Stimulated activated CD4-positive, alpha-beta T cell treated with anti-CD3 and anti-CD28 coated beads, Interleukin-15, amount 100 ng/mL, for 48 hours (primary cell): ENCODE results near the gene EBPL.

Experiments used
- DNase-seq, 2 donors: peaks; one replicate each; pipeline ENCODE4 v3.0.0-alpha.2; 2020; ENCODE audit warnings: low read depth in 2 of 2

Gene EBPL

DNA sequence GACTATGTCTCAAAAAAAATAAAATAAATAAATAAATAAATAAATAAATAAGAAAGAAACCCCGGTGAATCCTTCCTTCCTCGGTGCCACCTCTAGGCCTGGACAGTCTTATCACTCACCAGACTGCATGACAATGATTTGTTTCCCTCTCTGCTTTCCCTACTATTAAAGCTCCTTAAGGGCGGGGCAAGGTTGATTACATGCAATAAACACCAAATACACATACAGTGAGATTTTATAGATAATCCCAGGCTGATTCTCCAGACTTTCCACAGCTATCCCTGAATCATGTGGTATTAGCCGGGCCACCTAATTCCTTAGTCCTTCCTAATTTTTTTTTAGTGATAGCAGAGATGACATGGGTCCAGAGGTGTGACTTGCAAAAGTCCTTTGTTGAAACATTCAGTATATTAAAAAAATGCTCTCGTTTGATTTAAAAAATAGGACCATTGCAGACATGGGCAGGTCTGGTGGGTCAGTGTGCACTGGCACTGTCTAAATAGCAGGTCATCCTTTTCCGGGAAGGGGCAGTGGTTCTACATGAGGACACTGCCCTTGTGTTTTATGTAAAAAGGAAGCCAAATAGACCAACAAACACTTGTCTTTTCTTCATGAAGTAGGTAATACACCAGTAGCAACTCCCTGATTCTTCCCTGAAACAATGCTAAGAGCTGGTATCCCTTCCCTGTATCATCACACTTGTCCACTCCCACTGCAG lies 14.5 kb downstream of the EBPL start:
- no peak for DNase-seq

GRCh38 chr13:49670828-49671227 lies 20.5 kb downstream of the EBPL start:
- DNase-seq, result no peak

DNA sequence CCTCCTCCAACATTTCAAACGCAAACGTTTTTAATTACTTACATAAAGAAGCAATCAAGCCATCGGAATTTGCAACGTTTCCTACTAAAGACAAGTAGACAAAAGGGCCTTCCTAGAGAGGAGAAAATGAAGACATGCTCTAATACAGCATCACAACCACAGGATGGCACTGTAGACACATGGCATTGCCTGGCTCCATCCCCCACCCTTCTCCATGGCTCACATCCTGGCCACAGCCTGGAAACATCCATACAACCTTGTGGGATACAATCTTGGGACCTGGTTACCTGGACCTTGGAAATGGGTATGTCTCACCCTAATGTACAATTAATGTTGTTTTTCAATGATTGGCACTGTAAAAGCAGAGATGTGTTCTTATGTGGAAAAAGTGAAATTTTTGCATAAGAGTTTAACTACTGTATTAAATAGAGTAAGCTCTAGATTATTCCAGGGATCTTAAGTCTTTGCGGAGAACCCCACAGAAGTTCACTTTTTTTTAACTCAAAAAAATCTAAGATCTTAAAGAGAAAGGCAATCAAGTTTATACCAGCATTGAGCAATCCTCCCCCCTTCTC lies 21.5 kb downstream of the EBPL start:
- no peak for DNase-seq

DNA sequence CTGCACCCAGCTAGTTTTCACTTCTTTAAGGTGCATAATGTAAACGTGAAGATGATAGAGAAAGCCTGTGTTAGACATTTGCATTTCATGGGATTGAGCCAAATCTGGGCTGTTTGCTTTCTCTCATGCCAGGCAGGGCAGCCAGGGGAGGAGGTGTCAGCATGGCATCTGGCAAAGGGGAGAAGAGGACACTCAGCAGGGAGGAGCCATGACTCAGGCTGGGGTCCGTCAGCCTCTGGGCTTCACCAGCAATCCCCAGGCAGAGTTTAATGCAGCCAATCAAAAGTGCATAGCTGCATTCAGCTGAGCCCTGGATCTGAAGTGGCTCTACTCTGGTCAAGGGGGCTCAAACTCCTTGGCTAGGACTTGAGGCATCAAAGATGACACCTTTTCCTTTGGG lies 23.5 kb downstream of the EBPL start:
- no peak for DNase-seq

GRCh38 chr13:49664606-49665005 lies 26.7 kb downstream of the EBPL start:
- no peak for DNase-seq

- no peak for DNase-seq
These were observed 34.0 kb downstream of the EBPL start for GRCh38 chr13:49657241-49657641.

GRCh38 chr13:49655906-49656305 lies 35.4 kb downstream of the EBPL start:
- no peak for DNase-seq

- no peak for DNase-seq
These were observed 37.3 kb downstream of the EBPL start for GRCh38 chr13:49654011-49654410.

GRCh38 chr13:49653478-49653877 lies 37.8 kb downstream of the EBPL start:
- DNase-seq, result no peak

DNA sequence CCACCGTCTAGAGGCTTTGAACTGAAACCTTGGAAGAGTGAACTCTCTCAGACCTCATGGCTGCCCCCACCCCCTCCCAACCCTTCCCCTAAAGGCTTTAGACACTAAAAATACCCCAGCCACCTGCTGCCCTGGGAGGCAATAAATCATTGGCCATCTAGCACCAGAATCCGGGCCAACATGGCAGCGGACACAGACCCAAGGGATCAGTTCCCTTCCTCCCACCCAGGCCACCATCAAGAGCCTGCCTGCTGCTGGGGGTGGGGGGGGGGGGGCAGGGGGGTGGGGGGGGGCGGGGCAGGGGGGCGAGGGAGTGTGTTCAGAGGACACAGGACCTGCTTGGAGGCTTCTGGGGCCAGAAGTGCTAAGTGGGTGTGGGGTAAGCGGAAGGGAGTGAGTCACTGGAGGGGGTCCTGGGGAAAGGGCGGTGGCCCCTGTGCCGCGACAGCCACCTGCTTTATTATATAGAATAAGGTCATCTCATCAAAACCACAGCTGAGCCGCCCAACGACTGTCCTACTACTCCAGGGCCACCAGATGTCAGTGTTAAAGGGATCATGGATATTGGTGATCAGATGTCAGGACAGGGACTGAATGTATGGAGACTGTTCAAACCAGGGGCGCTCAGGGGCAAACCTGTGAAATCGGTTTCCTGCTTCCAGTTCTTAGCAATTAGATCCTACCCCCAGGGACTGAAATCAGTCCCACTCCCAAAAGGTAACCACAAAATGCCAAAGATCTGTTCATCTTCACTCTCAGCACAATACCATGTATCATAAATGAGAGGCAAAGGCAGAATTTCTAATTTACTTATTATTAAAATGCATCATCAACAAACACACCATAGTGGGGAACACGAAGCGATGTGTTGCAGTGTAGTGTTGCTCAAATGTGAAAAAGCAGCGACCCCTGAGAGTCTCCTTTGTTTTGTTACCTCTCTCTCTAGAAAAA lies 38.7 kb downstream of the EBPL start:
- no peak for DNase-seq

DNA sequence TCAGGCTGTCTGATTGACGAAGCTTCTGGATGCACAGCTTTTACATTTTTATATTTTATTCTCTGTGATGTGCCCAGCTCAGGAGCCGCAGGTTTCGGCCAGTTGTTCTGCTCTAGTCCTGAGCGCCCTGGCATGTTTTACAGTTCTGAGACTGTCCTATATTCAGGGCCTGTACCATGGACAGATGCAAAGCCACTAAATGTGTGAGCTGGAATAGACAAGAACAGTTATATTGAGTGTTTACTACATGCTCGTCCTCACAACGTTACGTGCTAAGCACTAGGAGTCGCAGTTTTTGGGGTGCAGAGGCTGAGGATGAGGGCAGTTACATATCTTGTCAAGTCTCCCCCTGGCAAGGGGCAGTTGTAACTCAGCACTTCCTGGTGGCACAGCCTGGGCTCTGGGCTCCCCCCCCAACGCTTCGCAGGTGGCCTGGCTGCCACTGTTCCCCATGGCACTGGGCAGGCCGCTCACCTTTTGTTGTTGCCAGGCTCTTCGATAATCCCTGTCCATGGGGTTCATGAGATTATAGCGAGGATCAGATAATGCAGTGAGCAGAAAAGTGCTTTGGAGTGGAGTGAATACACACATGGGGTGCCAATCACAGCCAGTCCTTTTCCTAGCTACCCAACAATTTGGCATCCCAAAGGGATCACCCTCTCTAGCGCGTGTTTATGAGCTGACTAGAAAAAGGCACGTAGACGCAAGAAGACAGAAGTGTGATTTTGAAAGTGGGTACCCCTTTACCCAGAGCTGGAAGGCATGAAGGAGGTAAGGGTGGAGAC lies 39.5 kb downstream of the EBPL start:
- no peak for DNase-seq

DNA sequence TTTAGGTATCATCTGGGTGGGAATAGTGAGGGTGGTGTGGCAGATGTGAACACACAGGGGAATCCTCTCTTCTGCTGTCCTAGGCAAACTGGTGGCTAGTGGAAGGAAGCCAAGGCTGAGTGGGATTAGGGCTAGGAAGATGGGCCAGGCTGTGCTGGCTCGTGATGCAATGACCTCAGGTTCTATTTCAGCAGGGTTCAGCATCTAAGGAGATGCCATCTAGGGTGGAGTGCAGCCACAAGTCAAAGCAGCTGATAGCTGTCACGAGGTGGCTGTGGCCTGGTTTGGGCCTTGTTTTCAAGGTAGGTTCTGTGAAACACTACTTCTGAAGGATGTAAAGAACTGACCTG lies 41.3 kb downstream of the EBPL start:
- DNase-seq, result no peak

GRCh38 chr13:49649244-49649962 lies 41.9 kb downstream of the EBPL start:
- DNase-seq, result no peak

DNA sequence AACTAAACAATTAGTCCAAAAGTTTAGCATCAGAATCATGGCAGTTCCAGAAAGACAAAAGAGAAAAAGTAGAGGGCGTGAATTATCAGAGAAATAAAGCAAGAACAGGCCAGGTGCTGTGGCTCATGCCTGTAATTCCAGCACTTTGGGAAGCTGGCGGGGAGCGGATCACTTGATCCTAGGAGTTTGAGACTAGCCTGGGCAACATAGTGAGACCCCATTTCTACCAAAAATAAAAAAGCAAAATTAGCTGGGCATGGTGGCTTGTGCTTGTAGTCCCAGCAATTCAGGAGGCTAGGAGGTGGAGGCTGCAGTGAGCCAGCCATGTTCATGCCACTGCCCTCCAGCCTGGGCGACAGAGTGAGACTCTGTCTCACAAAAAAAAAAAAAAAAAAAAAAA lies 44.6 kb downstream of the EBPL start:
- DNase-seq, result no peak

DNA sequence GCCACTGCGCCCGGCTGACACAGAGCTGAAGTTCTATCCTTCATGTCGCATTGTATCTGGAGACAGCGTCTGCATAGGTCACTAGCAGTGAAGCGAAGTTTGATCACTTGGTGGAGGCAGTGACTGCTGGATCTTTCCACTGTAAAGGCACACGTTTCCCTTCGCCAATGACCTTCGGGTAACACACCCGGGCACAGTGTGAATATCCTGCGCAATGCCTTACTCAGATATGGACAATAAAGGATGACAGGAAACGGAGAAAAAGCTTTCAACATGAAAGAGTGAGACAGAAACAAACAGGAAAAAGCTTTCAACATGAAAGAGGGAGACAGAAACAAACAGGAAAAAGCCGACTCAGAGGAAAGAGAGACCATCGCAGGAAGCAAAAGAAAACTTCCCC lies 45.8 kb downstream of the EBPL start:
- DNase-seq, result no peak

- DNase-seq, result no peak
These were observed 48.1 kb downstream of the EBPL start for GRCh38 chr13:49643035-49643646.

DNA sequence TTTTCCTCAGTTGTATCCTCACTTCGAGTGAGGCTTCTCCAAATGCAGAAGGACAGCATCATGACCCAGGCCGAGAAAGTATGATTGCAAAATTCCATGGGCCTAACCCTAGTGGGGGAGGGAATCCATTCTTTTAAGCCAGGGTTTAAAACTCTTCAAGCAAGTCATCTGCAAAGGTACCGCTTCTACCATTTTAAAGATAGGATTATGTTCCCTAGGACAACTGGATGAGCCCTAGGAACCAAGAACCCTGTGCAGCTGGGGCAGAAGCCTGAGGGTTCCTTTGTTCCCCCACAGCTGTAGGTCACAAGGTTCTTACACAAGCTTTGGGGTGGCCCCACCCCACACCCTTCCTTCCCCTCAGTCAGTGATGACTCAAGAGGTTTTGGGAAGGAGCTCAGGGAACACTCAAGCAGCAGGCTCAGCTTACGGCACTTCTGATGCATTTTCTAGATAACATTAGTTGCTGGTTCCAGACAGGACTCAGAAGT lies 49.4 kb downstream of the EBPL start:
- no peak for DNase-seq

GRCh38 chr13:49638744-49639072 lies 52.6 kb downstream of the EBPL start:
- no peak for DNase-seq

DNA sequence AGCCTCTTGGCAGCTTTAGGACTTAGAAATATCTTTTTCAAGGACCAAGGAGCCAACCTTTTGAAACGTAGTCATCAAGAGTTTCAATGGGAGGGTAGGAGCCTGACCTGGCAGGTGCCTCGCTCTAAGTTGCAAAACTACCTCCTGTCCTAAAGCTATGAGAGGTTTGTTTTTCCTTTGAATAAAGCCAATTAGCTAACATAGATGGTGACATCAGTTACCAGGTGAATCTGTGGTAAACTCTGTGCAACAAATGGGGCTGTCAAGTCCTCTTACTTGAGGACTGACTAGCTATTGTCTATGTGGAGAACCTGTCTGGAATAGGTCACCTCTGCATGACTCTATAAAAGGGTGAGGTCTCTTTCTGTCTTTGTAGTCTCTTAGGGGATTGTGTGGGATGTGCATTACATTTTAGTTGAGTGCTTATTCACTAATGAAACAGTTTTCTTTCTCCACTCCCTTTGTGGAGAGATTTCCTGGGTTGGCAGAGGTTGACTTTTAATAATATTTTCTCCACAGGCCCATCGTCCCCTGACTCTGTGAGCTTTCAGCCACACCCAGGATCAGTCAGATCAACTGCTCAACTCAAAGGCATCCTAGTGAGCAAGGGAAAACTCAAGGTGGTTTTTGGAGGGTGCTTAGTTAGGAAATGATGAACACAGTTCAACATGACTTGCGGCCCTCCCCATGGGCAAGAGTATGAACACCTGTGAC lies 53.1 kb downstream of the EBPL start:
- DNase-seq, result no peak

- no peak for DNase-seq
These were observed 54.6 kb downstream of the EBPL start for GRCh38 chr13:49636705-49637104.
